Psoas muscle (tissue), 8 donors: Measurements from ENCODE around the gene ARHGAP45. TPM values are rescaled to one million over a fixed set of nuclear protein-coding genes. Genes with fewer than 3 reads are reported as not detected.

Experiments
- ATAC-seq, 4 donors: fragments of 200-7000 bp; cut with Tn5 transposase; one replicate each; pipeline ENCODE4 v1.9.1; 2020; ENCODE audit warnings: moderate library complexity in 3 of 4, mild to moderate bottlenecking in 2 of 4
- DNase-seq, 2 donors: peaks; one replicate each; pipeline ENCODE4 v3.0.0-alpha.2; 2020
- H3K27ac ChIP-seq: fragments of 200-600 bp; one replicate; pipeline ENCODE4 v1.8.0; 2022
- H3K27me3 ChIP-seq, 3 donors: fragments of 200-600 bp in 1 of 3; one replicate each; pipeline versions ENCODE4 v1.6.1 to v1.8.0; 2013 to 2022; ENCODE audit warnings: low read length in 2 of 3, mild to moderate bottlenecking in 2 of 3, moderate library complexity in 1 of 3; ENCODE audit not compliant: insufficient read depth in 3 of 3
- H3K36me3 ChIP-seq, 2 donors: fragments of 200-600 bp in 1 of 2; one replicate each; pipeline versions ENCODE4 v1.6.1 to v1.8.0; 2013 to 2022; ENCODE audit warnings: low read depth in 1 of 2, mild to moderate bottlenecking in 1 of 2, moderate library complexity in 1 of 2; ENCODE audit not compliant: insufficient read depth in 1 of 2
- H3K4me1 ChIP-seq: fragments of 200-600 bp; one replicate; pipeline ENCODE4 v1.8.0; 2022
- H3K4me3 ChIP-seq: fragments of 200-600 bp; one replicate; pipeline ENCODE4 v1.8.0; 2022; ENCODE audit warnings: mild to moderate bottlenecking
- H3K9me3 ChIP-seq: fragments of 200-600 bp; one replicate; pipeline ENCODE4 v1.8.0; 2022
- CTCF ChIP-seq: fragments of 200-600 bp; IDR thresholded peaks from one replicate; pipeline ENCODE4 v1.8.0; 2022; ENCODE audit warnings: antibody characterized with exemption
- WGBS, 3 donors: extraction: QIAGEN DNeasy Blood & Tissue Kit; methylation state at CpG; one replicate each; pipeline versions ENCODE4 v1.1.6 to v1.1.7; 2013; 5-methylcytosine and 5-hydroxymethylcytosine counted together
- intact Hi-C, 2 donors: fragments of 100-400 bp; cut with DNase I; formaldehyde crosslinking; loops; one replicate each; pipeline versions ENCODE4 v1.11.0 to v1.14.2; 2022
- polyA plus RNA-seq, 3 donors: library from polyadenylated mRNA; stranded (reverse); fragments of 200-250 nt; gene quantifications; one replicate each; pipeline ENCODE4 v1.2.3, GENCODE V29; 2013
- total RNA-seq, 4 donors: library from RNA; stranded (reverse); fragmentation: NEBNext Ultra II Directional in 2 of 4; extraction: Animal tissue kit (Norgen Biotek cat#: 25700) in 2 of 4; gene quantifications; one replicate each; pipeline versions ENCODE4 v1.2.1 to v1.2.4, GENCODE V29; 2021 to 2023
- donor health status: healthy with polysubstance abuse.
- donor health status: DM: no; HTN: no; CAD: no; lungs with moderate emphysema.
- donor health status: Bipolar disorder and iron deficiency.
- donor health status: healthy.
- donor health status: DM: yes; HTN: yes; CAD: no.
- donor health status: DM: no; HTN: no; CAD: no.
- donor health status: DM: no; HTN: no; CAD: no.
- donor health status: DM: yes; HTN: yes; CAD: no.

Gene ARHGAP45
- total and polyA plus RNA-seq, 7 donors, result 1.2 to 4.0 (median 2.0) TPM

- Histone ChIP-seq H3K27me3 (peaks cover 0 to under 1% (median 0%) of the 10 kb centered on the region in 3 donors), H3K36me3 (peaks cover 3 to 55% of the 10 kb centered on the region in 2 donors), H3K27ac (peak overlapping the region; percentile 41), H3K4me1 (no peaks in the 10 kb centered on the region), H3K9me3 (no peaks in the 10 kb centered on the region), H3K4me3 (no peak overlapping the region)
- WGBS, 3 donors, result 56 to 69% (median 67%) methylated on average over 27 of the region's 27 CpGs
- intact Hi-C loops, result no loop called here
- ATAC-seq (peak in 3 of 4 donors; percentile 18 to 37 (median 23)), DNase-seq (peak in 1 of 2 donors; percentile 78)
- no peak for TF ChIP-seq CTCF
Observed at GRCh38 chr19:1087813-1088415, 20.9 kb downstream of the ARHGAP45 start.

GRCh38 chr19:1088416-1089010 lies 21.5 kb downstream of the ARHGAP45 start:
- Histone ChIP-seq H3K4me3 (no peak overlapping the region), H3K9me3 (no peaks in the 10 kb centered on the region), H3K4me1 (peaks cover under 1% of the 10 kb centered on the region), H3K36me3 (peaks cover 3 to 60% of the 10 kb centered on the region in 2 donors), H3K27ac (no peak overlapping the region), H3K27me3 (no peaks in the 10 kb centered on the region)
- intact Hi-C loops, result no loop called here
- TF ChIP-seq CTCF, result no peak
- 84 to 88% (median 86%) methylated on average over 25 to 27 of the region's 27 CpGs for whole genome bisulfite sequencing, 3 donors
- DNase-seq, result peak in 1 of 2 donors; percentile 64
- ATAC-seq, result peak in 1 of 4 donors; percentile 15

GRCh38 chr19:1089126-1089771 lies 22.3 kb downstream of the ARHGAP45 start:
- no peaks in the 10 kb centered on the region for H3K27me3 ChIP-seq
- no peak for ATAC-seq
- H3K4me1 ChIP-seq, result peaks cover 8% of the 10 kb centered on the region
- peaks cover 3 to 64% of the 10 kb centered on the region in 2 donors for H3K36me3 ChIP-seq
- intact Hi-C loops, result no loop called here
- H3K27ac ChIP-seq, result no peak overlapping the region
- H3K4me3 ChIP-seq, result no peak overlapping the region
- TF ChIP-seq CTCF, result no peak
- DNase-seq, result peak in 1 of 2 donors; percentile 55
- H3K9me3 ChIP-seq, result no peaks in the 10 kb centered on the region
- 92 to 95% (median 94%) methylated on average over 32 of the region's 32 CpGs for WGBS, 3 donors

GRCh38 chr19:1089891-1090290 lies 22.9 kb downstream of the ARHGAP45 start:
- Histone ChIP-seq H3K9me3 (no peaks in the 10 kb centered on the region), H3K4me3 (no peak overlapping the region), H3K27me3 (no peaks in the 10 kb centered on the region), H3K27ac (no peak overlapping the region), H3K36me3 (peaks cover 3 to 64% of the 10 kb centered on the region in 2 donors), H3K4me1 (peaks cover 10% of the 10 kb centered on the region)
- no peak for DNase-seq
- intact Hi-C loops, result loop anchor here (5.0 kb wide), 1 partner anchor 48 kb away; the partner anchor contains the start of gene ABCA7 (in 2 of the 2)
- WGBS, 3 donors, result 80 to 90% (median 81%) methylated on average over 18 to 22 of the region's 22 CpGs
- ATAC-seq, result no peak
- TF ChIP-seq CTCF, result no peak
